GM21367 (cell line): ENCODE measurements around the gene GOT1.

Experiments used
- ATAC-seq: cut with Tn5 transposase; IDR thresholded peaks from one replicate; pipeline ENCODE4 v1.9.1; 2021; ENCODE audit not compliant: unreplicated experiment

The GOT1 gene

GRCh38 chr10:99364125-99364524 is 66.3 kb downstream of the GOT1 start:
- ATAC-seq, result no peak

- no peak for ATAC-seq
These were observed 69.5 kb downstream of the GOT1 start for GRCh38 chr10:99360934-99361333.

- no peak for ATAC-seq
These were observed 72.3 kb downstream of the GOT1 start for GRCh38 chr10:99358101-99358500.

GRCh38 chr10:99357691-99358090 is 72.7 kb downstream of the GOT1 start:
- ATAC-seq, result no peak

GRCh38 chr10:99353182-99353581 is 77.2 kb downstream of the GOT1 start:
- ATAC-seq, result no peak

- no peak for ATAC-seq
These were observed 82.8 kb downstream of the GOT1 start for GRCh38 chr10:99347672-99348071.
